Activated effector memory CD4-positive, alpha-beta T cell treated with Interleukin-2 at 50 U/mL for 16 hours (primary cell): Measurements from ENCODE around the gene SLC25A12.
"Not testable (repeated sequence)": the region's sequence is repeated elsewhere in the genome, so short reads cannot be mapped to it uniquely, and the experiment has no call there.

Experiments used
- DNase-seq: peaks from one replicate; pipeline ENCODE4 v3.0.0-alpha.2; 2020

The SLC25A12 gene

DNA sequence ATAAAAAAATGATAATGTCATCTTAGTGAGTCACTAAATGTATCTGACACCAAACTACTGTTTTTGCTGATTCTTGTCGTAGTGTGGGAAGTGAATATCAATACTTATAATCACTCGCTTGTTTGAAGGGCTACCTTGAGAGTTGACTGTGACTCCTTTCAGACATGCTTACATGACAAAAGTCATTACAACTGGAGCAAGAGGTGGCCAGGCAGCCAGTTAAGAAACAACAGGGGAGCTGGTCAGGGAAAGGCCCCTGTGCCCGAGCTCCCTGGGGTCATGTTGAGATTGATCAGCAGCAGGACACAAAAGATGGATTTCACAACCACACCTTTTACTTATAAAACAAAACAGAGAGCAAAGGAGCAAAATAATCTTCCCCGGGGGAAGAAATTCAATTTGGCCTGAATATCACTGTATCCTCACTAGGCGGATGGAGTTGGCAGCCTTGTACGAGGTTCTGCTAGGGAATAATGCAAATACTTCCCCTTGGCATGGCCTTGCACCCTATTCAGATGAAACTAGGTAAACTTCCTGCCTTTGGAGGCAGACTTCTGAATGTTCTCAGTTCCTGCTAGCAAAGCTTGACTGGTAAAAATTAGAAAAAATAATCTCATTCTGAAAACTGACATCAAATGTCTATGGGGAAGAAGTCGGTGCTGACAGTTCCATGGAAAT, 105.6 kb downstream of the SLC25A12 start:
- DNase-seq: no peak

DNA sequence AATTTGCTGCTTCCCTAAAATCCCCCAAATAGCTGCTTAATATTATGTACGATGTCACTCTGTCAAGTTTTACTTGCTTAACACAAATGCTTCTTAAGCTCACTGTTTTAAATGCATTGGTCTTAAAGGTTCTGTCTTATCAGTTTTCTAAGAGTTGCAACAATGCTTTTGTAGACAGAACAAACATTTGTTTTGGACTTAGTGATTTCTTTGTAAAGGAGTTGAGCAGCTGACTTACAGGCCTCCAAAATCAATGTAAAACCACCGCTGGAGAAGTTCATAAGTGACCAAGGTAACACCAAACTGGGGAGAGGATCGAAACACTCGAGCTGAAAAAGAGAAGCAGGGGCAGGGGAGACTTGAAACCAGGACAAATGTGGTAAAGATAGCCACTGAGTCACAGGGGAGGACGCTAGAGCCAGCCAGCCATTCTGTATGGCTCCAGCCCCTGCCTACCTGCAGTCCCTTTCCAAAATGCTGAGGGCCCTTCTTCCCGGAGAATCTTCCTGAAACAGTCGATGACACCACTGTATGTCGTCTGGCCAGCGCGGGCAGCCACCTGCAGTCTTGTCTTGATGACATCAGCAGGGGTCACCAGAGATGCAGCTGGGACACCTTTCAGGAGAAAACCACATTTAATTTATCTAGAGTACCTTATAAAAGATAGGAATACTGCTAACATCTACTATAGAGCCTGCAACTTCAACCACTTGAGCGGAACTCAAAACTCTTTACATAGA, 106.5 kb downstream of the SLC25A12 start:
- DNase-seq: no peak

DNA sequence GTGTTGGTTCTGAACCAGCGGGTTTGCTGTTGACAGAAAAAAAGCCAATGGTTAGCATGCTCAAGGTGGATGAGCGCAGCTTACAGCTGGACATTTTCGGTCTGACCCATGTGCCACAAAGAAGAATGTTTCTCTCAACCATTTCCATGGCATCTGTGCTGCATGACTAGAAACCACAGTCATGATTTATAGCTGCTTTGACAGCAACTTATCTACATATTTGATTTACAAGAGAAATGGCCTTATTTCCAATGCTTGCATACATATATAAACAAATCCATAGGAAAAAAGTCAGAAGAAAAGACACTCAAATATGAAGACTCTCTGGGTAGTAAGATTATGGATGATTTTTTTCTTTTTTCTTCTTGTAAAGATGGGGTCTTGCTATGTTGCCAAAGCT, 108.6 kb downstream of the SLC25A12 start:
- DNase-seq: no peak

DNA sequence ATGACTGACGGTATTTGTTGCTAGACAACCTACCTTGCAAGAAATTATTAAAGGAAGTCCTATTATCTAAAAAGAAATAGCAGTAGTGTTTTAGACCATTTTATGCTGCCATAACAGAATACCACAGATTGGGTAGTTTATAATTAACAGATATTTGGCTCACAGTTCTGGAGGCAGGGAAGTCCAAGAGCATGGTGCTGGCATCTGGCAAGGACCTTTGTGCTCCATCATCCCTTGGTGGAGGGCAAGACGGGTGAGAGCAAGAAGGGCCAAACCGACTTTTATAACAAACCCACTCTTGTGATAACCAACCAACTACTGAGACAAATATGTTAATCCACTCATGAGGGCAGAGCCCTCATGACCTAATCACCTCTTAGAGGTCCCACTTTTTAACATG, 115.5 kb downstream of the SLC25A12 start:
- DNase-seq: no peak

DNA sequence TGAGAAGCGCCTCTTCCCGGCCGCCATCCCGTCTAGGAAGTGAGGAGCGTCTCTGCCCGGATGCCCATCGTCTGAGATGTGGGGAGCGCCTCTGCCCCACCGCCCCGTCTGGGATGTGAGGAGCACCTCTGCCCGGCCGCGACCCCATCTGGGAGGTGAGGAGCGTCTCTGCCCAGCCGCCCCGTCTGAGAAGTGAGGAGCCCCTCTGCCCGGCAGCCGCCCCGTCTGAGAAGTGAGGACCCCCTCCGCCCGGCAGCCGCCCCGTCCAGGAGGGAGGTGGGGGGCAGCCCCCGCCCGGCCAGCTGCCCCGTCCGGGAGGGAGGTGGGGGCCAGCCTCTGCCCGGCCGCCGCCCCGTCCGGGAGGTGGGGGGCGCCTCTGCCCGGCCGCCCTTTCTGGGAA, 119.5 kb downstream of the SLC25A12 start:
- DNase-seq: not testable (repeated sequence)

DNA sequence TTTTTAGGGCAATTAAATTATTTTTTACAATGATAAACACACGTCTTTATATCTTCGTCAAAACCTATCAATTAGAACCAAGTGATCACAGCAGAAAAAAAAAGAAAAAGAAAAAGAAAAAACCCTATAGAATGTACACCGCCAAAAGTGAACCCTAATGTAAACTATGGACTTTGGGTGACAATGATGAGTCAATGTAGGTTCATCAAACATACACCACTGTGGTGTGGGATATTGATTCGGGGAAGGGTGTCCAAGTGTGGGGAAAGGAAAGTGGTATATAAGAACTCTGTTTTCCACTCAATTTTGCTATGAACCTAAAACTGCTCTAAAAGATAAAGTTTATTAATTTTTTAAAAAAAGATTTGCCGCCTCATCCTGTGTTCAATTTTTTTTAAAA, 121.7 kb downstream of the SLC25A12 start:
- DNase-seq: no peak

DNA sequence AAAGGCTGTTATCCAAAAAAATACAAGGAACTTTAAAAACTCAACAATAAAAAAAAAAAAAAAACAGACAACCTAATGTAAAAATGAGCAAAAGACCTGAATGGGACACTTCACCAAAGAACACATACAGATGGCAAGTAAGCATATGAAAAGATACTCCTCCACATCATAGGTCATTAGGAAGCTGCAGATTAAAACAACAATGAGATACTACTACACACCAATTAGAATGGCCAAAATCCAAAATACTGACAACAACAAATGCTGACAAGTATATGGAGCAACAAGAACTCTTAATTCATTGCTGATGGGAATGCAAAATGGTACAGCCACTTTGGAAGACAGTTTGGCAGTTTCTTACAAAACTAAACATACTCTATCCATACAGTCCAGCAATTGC, 122.6 kb downstream of the SLC25A12 start:
- DNase-seq: no peak

DNA sequence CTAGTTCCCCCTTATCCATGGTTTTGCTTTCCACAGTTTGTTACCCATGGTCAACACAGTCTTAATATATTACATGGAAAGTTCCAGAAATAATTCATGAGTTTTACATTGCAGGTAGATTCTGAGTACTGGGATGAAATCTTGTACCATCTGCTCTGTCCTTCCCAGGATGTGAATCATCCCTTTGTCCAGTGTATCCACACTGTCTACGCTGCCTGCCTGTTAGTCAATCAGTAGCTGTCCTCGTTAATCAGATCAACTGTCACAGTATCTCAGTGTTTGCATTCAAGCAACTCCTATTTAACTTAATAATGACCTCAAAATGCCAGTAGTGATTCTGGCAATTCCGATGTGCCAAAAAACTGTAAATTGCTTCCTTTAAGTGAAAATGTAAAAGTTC, 130.4 kb downstream of the SLC25A12 start:
- no peak for DNase-seq

DNA sequence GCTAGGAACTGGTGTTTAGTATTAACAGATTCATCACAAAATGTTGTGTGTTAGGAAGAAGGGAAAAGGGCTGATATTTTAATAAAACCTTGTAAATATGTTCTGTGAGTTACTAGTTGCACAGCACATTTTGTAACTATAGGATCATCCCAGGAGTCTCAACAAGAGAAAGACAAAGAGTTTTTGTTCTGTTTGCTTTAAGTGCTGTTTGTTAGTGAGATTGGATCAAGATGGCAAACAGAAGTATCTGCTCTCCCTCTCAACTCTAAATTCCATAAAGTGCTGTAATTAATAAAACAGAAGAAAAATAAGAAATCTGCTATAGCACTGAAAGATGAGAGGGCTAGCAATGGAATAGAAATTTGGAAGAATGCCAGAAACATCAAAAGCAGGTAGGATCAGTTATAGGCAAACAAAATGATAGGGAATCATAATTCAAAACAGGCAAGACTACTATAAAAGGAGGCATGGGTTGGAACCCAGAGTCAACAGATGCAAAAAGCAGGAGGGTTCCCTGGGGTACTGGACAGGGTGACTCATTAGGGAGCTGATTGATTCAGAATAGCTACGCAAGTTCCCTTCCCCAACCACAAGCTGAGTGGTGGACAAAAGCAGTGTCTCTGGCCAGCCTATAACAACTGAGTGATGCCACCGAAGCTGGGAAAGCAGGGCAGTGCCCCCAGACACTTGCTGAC, 131.0 kb downstream of the SLC25A12 start:
- no peak for DNase-seq

DNA sequence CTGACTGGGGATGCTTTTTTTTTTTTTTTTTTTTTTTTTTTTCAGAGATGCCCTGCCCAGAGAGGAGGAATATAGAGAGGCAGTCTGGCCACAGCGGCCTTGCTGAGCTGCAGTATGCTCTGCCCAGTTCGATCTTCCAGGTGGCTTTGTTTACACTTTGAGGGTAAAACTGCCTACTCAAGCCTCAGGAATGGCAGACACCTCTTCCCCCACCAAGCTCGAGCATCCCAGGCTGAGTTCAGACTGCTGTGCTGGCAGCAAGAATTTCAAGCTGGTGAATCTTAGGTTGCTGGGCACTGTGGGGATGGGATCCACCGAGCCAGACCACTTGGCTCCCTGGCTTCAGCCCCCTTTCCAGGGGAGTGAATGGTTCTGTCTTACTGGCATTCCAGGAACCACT, 132.9 kb downstream of the SLC25A12 start:
- not testable (repeated sequence) for DNase-seq

DNA sequence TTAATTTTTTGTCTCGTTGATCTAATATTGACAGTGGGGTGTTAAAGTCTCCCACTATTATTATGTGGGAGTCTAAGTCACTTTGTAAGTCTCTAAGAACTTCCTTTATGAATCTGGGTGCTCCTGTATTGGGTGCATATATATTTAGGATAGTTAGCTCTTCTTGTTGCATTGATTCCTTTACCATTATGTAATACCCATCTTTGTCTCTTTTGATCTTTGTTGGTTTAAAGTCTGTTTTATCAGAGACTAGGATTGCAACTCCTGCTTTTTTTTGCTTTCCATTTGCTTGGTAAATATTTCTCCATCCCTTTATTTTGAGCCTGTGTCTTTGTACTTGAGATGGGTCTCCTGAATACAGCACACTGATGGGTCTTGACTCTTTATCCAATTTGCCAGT, 135.3 kb downstream of the SLC25A12 start:
- DNase-seq: not testable (repeated sequence)

DNA sequence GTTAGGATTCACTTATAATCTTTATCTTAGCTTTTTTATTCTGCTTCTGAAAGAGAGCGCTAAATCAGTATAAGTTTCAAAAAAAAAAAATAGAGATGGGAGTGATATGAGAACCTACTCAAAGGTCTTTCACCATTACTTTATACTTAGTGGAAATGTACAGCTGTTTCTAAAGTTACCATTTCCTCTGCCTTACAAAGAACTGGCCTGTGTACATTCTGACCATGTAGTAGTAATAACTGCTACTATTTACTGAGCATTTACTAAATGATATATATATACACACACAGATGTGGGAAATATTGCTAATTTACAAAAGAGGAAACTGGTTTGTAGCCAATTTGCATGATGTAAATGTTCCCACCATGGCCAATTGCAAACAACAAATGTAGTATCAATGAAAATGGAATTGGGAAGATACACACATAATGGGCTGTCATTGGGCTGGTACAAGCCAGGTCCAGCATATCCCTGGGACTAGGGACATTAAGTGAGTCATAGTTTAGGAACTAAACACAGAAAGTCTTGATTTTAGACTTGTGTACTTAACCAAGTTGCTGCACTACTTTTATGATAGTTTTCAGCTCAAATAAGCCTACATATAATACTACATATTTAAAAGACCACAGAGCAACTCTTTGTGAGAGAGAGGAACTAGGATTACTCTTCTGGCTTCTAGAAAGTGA, 139.6 kb downstream of the SLC25A12 start:
- no peak for DNase-seq

DNA sequence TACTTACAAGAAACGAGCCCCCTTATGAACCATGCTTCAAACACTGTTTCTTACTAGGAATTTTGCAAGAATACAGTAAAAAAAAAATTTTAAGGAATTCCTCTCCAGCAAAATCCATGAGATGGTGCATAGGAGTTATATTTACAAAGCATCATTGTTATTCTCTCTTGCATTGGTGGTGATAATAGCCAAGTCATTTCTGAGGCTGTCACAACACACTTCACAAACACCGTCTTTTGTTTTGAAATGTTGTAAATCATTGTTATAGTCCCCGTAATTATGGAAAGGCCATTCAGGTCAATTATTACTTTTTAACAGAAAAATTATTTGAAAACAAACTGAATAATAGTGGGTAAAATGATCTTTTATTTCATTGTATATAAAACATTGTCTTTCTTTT, 146.7 kb downstream of the SLC25A12 start:
- no peak for DNase-seq

DNA sequence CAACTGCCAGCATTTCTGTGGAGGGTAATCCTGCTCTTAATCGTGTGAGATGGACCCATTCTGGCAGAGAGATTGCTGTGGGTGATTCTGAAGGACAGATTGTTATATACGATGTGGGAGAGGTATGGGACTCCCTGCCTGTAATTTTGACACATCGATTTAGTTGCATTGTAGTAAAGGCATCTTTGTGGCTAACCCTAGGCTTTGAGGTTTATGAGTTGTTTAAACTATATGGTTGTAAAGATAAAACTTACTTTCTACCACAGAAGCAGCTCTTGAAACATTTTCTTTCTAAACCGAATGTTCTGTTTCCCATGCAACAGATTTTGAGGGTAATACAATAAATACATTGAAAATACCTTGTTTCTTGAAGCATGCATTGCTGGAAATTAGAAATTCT, 148.2 kb downstream of the SLC25A12 start:
- DNase-seq: no peak

DNA sequence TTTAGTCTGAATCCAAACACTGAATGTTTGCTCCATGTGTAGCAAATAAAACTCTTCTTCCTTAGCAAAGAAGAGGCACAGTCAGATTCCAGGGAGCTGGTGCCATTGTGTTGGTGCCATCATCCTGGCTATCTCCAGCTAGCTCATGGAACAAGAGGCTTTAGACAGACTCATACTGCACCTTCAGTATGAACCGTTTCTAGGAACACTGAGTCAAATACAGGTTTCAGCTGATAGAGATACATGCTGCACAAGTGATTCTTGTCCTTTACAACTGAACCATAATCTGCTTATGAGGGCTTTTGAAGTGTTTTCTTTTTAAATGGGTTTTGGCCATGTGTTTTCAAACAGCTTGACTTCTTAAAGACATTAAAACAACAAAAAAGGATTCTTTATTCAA, 148.9 kb downstream of the SLC25A12 start:
- no peak for DNase-seq

DNA sequence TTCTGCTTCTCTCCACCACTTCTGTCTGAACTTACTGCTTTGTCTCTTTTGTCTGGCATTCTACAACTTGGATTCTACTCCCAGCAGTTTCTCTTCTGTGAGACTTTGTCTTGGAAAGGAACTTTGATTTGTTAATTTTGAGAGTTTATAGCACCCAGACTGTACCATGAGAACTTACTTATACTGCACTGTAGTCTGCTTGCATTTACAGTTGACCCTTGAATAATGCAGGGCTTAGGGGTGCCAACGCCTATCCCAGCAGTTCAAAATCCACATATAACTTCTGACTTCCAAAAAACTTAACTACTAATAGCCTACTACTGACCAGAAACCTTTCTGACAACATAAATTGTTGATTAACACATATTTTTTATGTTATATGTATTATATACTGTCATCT, 151.3 kb downstream of the SLC25A12 start:
- DNase-seq: no peak

DNA sequence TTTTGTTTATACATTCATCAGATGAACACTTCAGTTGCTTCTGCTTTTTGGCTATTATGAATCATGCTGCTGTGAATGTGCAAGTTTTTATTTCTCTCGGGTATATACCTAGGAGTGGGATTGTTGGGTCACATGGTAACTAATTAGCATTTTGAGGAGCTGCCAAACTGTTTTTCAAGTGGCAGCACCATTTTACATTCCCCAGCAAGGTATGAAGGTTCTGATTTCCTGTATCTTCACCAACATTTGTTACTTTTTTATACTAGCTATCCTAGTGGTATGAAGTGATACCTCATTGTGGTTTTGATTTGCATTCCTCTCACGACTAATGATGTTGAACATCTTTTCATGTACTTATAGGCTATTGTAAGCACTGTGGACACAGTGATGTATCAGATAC, 152.9 kb downstream of the SLC25A12 start:
- no peak for DNase-seq

DNA sequence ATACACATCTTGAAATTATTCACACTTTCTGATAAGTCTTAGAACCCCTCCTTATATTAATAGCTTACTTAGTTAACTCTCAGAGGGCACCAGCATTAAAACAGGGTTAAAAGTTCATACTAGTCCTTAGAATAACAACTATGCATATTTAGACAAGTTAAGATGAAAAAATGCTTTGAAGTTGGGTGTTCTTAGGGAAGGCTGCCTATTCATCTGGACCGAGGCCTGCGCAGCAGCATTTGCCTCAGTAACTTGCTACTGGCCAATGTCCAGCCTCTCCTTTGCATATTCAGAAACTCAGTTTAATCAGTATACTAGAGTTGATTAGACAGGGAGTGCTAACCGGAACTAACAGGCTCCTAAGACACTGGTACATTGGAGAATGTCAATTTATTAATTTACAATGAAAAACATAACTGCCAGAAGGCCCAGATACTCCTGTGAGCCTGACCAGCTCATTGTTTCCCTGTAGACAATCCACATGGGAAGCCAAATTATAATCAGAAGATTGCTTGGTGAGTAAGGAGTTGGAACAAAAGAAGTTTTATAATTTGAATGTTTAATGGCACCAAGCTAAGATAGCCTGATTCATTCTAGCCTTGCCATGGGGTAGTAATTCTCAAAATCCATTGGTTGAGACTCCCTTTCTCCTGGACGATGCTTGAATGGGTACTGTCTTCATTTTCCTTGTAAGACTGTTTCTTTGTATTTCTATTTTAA, 157.9 kb downstream of the SLC25A12 start:
- DNase-seq: no peak
